Renal pelvis (tissue), 4 donors: ENCODE results near the gene MAPK4. TPM values are rescaled to one million over a fixed set of nuclear protein-coding genes. Genes with fewer than 3 reads are reported as not detected.

Experiments used
- DNase-seq: peaks from one replicate; pipeline ENCODE4 v3.0.0-alpha.2; 2013
- polyA plus RNA-seq, 3 donors: library from polyadenylated mRNA; unstranded; fragments of 120-200 nt; gene quantifications; one replicate each; pipeline ENCODE4 v1.2.1, GENCODE V29; 2013; ENCODE audit not compliant: insufficient read length in 3 of 3

MAPK4 gene
- polyA plus RNA-seq, 3 donors = 8.8 to 9.8 (median 9.6) TPM

DNA sequence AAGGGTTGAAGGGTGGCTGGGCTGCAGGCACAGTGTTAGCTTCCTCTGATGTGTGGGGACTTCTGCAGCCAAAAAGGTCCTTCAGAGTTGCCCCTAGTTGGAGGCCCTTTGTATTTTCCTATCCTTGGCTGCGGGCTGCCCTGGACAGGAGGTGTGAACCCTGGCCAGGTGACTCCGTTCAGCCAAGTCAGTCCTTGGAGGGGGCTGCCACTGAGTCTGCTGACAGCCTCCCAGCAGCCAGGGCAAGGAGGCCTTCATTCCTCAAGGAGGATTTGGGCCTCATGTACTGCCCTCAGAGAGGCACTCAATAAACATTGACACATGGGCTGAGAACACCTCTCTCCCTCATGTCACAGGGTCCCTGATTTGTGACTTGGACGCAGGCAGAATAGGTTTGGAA lies 62.4 kb downstream of the MAPK4 start:
- no peak for DNase-seq

DNA sequence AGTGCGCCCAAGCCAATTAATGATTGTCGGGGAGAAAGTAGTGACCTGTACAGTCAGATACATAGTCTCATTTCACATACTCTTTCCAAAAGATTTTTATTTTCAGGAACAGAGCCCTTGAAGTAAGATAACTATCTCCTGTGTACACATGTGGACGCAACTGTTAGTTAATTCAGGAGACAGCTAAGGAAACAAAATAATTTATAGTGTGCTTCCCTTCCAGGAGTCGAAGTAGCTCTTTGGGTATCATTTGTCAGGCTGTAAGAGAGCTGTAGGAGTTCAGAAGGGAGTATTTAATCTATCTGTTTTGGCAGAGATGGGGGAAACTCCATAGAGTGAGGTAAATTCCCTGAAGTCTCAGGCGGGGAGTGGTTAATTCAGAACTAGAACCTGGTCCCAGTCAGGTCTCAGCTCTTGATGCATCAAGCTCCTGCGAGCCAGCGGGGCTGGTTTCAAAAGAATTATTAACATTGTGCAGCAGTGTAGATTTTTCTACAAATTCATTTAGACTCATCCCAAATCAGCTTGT lies 63.0 kb downstream of the MAPK4 start:
- no peak for DNase-seq

DNA sequence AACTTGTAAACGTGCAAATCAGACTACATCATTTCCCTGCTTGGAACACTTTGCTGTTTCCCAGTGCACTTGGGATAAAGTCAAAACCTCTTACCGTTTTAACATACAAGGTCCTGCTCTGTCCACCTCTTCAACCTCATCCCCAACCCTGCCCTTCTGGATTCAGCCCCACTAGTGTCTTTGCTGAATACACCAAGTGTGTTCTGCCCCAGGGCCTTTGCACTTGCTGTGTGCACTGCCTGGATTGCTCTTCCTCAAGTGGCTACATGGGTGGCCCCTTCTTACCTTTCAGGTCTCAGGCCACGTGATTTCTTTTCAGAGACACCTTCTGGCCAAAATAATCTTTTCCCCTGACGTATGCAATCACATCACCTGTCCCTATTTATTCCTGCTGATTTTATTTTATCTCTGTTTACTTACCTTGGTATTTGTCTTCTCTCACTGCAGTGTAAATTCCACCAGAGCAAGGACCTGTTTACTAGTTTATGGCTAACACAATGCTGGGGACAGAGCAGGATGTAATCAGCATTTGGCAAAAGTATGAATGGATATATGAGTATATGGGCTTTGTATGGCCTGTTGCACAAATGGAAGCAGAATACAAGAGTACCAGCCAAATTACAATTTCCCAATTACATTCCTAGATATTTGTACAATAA lies 63.9 kb downstream of the MAPK4 start:
- DNase-seq = no peak

DNA sequence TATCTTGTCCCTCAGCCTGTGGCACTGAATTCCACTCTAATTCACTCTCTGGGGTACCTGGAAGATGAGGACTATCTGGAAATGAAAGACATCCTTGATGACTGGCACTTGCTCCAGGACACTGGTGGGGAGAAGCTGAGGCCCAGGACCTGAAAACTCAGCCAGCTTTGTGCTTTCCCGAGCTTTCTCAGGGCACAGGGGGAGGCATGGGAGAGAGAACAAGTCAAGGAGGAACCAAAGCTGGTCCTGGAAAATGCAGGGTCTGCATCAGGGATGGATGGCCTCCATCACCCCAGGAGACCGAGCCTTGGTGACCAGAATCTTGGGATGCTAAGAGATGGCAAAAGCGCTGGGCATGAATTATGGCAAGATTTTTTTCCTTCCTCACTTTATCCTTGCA lies 65.1 kb downstream of the MAPK4 start:
- DNase-seq = no peak

DNA sequence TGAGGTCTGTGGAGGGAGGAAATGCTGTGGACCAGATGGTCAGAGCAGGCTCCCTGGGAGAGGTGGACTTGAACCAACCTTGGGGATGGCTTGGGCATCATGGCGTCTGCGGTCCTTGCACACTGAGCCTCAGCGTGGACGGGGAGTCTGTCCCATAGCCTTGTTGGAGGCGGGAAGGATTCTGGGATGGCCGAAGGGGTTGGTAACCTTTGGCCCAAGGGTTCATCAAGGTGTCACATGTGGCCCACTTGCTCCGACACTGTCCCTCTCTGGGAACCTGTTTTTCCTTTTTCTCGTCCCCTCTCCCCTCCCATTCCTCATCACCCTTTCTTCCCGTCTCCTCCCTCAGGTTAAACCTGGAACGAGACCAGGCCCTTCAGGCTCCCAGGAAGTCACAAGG lies 66.4 kb downstream of the MAPK4 start:
- DNase-seq = no peak

DNA sequence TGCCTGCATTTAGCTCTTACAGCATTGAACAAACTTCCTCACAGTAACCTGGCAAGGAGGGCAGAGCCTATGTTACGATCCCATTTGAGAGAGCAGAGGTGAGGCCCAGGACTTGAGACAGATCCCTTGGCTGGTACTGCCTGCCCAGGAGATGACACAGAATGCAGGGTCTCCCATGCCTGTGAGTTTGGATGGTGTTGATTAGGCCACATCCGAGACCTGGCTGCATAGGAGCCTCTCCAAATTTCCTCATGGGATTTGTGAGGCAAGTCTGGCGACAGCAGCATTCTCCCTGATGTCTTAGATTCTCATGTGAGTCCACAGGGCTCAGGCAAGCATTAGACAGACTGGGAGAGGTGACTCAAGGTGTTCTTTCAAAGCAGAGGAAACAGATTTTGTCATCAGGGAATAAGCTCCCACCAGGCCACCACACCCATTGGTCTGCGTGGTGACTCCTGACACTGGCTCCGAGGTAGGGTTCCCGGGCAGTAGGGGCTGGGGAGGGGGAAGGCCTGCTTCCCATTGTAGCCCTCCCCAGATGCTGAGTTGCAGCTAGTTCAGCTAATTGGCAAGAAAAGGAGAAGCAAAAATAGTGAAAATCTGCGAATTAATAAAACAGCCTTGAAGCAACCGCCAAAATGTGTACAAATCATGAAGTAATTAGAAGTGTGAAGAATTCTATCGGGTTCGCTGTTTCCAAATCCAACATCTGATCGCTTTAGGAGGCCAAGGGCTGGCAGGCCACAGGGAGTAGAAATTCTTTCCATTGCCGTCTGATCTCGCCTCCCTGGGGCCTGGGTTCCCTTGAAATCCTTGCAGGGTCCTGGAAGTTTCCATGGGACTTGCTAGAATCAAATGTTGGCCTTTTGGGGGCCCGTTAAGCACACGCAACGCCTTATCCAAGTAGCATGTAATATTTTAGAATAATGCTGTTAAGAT lies 68.0 kb downstream of the MAPK4 start:
- DNase-seq = no peak

DNA sequence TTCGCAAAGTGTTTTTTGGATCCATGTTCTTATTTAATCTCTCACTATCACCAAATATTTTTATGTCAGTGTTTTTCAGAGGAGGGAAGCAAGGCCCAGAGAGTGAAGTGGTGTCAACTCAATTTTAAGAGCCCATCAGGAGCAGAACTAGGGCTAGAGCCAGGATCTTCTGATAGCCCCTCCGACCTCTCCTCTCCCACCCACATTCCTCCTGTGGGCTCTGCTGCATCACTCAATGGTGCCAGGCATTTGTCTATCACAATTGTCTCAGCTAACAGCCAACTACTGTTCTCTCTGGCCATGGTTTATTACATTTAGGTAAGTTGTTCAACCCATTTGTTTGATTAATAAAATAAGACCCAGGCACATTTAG lies 68.6 kb downstream of the MAPK4 start:
- no peak for DNase-seq

DNA sequence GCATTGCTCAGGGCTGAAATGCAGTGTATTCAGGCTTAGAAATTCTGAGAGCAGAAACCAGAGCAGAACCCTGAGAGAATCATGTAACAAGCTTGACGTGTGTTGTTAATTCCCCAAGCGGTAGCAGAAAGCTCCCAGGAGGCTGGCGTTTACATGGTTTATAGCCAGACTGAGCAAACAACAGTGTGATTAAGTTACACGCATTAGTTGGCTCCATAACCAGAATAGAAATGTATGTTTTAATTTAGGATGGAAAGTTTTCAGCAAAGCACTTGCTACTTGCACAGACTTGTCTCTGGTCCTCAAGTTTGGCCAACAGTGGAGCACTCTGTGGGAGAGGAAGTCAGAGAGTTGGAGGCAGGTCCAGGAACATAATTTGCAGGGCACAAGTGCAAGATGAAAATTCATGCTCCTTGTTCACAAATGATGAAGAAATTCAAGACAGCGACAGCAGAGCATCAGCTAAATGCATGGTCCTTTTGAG lies 69.3 kb downstream of the MAPK4 start:
- DNase-seq = peak; percentile 28

DNA sequence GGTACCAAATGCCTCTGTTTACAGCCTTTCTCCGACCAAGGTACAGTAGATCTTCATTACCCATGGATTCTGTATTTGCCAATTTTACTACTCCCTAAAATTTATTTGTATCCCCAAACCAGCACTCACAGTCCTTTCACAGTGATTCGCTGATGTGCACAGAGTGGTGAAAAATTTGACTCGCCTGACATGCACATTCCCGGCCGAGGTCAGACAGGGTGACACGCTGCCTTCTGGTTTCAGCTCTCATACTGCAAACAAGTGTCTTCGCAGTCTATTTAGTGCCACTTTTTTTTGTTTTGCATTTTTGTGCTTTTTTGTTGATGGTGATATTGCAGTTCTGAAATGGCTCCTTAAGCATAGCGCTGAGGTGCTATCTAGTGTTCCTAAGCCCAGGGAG lies 71.0 kb downstream of the MAPK4 start:
- DNase-seq = no peak

DNA sequence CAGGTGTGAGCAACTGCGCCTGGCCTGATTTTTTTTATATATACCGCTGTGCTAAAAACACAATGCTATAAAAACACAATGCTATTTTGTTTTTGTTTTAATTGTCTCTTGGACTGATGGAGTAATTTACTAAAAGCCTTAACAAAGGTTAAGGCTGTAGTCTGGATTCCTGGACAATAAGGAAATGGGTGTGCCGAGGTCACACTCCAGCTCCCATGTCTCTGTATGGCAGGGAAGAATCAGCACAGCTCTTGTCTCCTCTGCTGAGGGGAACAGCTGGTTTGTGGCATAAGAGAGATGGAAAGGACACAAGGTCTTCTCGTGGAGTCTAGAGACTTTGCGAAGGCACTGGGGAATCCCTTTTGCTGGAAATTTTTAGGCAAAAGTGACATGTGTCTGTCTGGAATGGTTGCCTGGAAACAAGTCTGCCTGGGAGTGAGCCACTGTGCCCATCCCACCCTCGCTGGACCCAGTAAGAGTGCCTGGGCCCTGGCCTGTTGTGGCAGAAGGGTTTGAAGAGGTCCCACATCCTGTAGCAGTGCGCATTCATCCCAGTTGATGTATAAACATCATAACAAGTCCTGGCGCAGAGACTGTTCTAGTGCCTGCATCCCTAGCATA lies 73.1 kb downstream of the MAPK4 start:
- DNase-seq = no peak

DNA sequence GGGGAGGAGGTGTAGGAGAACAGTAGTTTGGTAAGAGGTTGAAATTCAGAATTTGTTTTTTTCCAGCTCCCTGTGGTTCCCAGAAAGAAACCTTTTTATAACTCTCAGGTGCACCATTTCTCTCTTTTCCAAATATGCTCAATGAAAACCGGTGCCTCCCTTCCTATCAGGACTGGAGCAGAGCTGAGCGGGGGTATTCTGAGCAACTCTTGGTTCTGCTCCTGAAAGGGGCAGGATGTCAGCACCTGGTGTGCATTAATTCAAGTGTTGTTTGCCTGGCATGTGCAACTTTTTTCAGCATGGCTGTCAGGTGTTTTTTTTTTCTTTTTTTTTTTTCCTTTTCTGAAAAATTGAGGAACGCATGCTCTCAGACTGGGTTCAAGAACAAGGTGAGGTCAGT lies 74.1 kb downstream of the MAPK4 start:
- DNase-seq = no peak

DNA sequence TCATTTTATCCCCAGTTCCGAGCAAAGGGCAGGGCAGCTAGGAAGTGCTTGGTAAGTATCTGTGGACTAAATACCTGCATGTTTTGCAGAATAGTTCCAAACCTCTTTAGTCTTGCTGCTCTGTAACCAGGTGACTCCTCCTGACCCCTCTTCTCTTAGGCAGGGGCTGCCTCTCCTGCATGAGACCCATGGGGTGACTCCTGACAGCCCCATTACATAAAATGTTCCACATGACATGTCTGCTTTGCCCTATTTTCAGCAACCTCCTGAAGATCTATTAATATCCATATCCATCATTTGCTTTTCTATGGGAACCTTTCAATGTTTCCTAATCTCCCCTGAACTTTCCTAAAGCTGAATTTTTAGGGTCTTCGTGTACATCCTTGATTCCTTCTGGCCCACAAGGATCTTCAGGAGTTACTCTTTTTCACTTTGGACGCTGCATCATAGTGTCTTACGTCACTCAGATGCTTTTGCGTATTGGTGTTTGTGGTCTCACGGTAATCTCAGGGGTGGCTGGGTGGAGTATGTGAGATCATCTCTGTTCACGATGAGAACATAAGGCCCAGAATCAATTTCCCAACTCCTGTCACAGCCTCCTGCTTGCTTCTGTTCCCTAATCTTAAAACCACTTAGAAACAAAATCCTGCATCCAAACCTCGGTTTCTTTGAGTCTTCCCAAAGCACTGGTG lies 76.6 kb downstream of the MAPK4 start:
- no peak for DNase-seq

DNA sequence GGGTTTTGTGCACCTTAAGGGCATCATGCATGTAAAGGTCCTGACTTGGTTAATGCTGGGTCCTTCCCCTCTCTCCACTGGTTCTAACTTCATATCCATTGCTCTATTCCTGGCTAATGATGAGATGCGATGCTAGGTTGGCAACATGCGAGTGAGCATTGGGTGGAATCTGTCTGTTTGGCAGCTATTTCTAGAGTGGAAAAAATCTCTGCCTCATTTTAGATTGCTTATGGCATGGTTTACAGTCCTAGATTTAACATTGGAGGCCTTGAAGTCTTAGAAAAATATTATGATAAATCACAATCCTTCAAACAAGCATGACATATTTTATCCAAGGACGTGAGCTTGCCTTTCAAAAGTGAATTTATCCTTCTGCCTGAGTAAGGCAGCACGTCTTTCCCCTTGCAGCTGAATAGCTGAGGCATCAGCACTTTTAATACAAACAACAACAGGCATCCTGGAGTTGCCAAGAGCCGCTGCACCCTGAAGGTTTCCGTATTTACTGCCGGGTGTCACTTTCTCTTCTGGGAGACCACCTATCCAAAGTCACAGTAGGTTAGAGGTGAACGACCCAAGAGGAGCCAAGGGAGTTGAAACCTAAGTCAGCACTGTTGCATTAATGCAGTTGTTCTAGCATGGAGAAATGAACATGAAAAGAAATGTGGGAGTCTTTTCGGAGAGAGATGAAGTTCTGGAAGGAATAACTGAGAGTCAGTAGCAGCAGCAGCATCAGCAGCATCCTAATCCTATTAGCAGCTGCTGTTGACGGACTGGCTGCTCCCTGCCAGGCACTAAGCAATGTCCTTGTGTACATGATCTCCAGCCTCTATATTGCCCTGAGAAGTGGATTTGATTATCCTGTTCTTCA lies 78.4 kb downstream of the MAPK4 start:
- no peak for DNase-seq

DNA sequence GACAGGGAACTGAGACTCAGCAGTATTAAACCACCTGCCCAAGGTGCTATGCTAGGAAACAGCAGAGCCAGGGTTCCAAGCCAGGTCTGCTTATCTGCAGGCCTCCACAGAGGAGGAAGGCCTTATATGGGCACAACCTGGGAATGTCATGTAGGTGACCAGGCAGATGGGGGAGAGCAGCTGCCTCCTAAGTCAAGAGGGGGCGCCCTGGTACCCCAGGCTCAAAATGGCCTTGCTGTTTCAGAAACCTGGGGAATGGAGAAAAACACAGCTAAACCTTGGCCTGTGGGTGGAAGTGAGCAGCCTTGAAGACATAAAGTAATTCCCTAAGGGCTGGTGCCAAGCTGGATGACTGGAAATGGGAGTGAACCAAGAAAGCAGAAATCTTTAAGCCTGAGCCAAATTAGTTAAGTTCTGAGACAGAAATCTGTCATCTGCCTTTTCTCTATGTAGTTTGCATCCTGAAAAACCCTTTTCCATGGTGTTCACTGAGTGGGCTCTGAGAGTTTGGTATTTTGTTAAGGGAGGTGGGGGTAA lies 79.1 kb downstream of the MAPK4 start:
- no peak for DNase-seq

DNA sequence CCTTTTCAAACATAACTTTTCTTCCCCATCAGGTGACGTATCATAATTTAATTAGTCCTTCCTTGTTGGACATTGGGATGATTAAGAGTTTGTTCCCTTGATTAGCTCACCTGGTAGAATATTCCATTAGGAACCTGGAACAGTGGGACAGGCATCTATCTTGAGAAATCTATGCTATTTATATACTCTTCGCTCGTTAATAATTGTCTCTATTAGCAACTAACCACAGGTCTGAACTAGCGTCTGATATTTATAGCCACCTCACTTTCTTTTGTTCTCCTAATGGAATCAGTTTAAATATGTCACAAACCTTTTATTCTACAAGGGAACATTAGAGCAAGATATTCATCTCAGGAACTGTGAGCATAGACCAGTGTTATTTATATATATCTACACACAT lies 79.8 kb downstream of the MAPK4 start:
- no peak for DNase-seq

DNA sequence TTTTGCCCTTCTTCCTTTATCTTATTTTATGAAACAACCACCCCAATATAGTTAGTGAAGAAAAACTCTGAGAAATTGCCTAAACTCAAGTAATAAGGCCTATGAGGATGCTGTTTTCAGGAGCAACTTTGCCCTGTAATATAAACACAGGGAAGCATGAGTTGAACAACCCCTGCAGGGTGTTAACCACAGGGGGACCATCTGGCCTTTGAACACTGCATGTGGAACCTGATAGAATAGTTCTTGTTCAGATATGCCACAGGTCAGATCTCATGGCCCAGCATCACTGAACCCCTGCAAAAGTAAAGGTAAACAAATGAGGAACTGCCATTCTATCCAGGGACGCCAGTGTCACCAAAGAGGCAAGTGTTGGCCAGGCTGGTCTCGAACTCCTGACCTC lies 82.6 kb downstream of the MAPK4 start:
- no peak for DNase-seq

DNA sequence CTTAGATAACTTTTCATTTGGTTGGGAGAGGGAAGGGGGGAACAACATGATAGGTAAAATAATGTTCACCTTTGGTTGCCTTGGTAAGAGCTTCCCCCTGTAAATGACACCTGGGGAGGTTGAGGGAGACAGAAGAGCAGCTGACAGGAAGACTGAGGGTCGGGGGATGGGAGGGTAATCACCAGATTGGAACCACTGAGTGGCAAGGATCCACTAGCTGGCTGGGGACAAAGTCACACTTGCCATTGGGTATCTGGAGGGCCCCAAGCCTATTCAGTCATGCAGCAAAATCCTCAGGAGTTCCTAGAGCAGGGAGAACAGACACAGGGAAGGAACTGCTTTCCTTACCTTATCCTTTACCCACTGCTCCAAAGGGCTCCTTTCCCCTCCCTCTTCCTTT lies 84.3 kb downstream of the MAPK4 start:
- DNase-seq = no peak

DNA sequence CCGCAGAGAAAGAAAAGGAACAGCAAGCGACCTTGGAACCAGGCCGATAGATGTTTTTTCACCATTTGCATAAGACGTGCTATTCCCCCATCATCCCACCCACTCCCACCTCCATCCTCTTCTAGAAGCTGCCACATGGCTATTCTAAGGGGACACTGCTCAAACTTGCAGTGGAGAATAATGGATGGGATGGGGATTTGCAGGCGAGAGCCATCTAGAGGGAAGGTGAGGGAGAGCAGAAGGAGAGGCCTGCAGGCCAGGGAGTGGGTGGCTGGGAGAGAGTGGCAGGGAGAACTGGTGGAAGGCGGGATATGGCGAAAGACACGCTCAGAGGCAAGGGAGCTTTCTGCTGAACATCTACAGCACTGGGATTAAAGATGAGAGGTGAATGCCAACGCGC lies 84.9 kb downstream of the MAPK4 start:
- no peak for DNase-seq

DNA sequence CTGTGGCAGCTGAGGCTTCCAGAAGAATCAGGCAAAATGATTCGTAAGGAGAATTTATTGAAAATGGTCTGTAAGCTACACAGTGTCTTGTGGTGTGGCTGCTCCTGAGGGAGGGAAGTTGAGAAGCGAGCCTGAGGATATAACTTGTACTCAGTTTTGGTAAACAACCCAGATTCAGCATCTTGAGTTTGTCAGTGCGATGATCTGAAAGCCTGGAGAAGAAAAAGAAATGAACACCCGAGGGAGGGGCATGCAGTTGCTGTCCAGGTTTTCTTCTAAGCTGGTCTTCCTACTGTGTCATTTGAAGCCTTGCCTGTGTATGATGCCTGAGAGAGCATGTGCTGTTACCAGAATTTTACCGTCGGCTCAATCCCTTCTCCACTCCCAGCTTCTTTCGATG lies 87.3 kb downstream of the MAPK4 start:
- DNase-seq = no peak

DNA sequence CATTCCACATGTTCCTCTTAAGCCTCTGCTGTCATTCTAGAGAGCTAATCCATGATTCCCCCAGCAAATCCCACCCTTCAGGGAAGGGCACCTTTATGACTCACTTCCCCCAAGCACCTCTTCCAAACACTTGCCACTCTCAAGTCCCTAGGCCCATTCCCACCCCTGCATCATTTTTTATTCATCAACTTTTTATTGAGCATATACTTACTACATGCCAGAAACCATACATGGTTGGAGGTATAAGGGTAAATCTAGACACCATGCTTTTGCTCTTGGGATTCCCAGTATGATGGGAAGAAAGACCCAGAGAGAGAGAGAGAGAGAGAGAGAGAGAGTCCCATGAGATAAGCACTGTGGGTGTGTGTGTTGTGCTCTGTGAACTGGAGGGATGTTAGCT lies 87.9 kb downstream of the MAPK4 start:
- DNase-seq = no peak

DNA sequence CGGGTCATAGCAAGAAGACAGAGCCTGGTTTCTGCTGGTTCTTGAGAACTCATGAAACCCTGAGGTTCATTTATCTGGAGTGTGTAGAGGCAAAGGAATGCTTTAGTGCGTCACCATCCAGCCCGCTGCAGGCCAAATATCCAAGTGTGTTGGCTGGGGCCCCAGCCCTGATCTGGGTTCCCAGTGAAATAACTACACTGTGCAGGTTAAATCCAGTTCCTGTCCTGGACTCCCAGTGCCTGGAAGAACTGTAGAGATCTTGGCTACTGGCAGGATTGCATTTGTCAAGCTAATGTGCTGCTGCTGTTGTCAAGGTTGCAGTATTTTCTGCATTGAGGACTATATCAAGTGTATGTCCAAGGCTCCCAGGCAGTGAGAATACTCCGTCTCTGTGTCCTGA lies 89.9 kb downstream of the MAPK4 start:
- no peak for DNase-seq
